GM12801 (cell line): ENCODE data around the gene UMPS.

Experiments
- TF ChIP-seq, protein P1 (sequence below): IDR thresholded peaks from one replicate; pipeline ENCODE4 v1.5.1; 2011; ENCODE audit warnings: control low read depth; ENCODE audit not compliant: insufficient read length; ENCODE audit errors: extremely low read depth

The UMPS gene

GRCh38 chr3:124784686-124785382 lies 54.6 kb downstream of the UMPS start:
- TF ChIP-seq, protein P1, sequence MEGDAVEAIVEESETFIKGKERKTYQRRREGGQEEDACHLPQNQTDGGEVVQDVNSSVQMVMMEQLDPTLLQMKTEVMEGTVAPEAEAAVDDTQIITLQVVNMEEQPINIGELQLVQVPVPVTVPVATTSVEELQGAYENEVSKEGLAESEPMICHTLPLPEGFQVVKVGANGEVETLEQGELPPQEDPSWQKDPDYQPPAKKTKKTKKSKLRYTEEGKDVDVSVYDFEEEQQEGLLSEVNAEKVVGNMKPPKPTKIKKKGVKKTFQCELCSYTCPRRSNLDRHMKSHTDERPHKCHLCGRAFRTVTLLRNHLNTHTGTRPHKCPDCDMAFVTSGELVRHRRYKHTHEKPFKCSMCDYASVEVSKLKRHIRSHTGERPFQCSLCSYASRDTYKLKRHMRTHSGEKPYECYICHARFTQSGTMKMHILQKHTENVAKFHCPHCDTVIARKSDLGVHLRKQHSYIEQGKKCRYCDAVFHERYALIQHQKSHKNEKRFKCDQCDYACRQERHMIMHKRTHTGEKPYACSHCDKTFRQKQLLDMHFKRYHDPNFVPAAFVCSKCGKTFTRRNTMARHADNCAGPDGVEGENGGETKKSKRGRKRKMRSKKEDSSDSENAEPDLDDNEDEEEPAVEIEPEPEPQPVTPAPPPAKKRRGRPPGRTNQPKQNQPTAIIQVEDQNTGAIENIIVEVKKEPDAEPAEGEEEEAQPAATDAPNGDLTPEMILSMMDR, result no peak

- TF ChIP-seq, protein P1, result no peak
Measured at GRCh38 chr3:124785973-124786372, 55.7 kb downstream of the UMPS start.

DNA sequence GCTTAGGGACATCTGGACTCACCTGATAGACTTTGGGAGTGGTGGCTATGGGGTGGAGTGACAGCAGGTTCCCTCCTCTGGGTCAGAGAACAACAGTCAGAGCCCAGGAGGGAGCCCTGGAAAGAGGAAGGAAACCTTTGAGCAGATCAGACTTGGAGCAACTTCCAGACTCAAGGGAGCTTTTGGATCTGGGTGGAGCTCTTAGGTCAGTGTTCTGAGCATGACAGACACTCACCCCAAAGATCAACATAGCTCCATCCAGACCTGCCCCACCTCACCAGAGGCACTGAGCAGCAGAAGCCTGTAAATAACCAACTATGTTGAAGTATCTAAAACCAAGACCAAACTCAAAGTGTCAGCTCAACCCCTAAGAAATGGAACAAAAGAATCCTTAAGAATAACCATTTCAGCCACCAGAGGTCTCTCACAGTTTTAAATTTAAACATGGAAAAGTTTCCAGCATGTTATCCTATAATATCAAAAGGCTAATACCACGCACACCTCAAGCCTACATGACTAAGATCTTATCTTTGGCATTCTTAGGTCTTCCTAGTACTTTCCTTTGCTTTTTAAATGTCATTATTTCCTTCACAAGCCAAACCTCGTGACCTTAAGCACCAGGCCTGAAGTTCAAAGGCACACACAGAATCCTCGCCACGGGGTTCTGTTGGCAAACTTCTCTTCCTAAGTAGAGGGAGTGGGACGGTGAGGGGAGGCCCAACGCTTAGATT lies 56.4 kb downstream of the UMPS start:
- TF ChIP-seq, protein P1, result no peak

DNA sequence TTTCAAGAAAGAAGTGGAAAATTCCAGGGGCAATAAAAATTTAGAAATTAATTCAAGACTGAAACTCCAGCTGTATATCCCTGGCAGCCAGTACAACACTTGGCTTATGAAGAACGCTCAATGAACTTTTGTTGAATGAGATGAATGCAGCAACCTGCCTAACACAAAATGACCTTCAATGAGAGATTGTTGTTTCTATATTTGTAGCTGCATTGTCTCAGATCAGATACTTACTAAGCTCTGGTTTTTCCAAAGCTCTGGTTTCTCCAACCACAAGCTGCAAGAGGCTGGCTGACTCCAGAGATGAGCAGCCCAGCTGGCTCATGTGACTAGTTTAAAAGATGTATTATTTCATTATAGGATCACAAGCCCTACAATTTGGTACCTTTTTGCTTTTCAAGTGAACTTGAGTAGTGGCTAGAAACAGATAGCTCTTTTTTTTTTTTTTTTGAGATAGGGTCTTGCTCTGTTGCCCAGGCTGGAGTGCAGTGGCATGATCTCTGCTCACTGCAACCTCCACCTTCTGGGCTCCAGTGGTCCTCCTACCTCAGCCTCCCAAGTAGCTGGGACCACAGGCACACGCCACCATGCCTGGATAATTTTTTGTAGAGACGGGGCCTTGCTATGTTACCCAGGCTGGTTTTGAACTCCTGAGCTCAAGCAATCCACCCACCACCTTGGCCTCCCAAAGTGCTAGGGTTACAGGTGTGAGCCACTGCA lies 57.4 kb downstream of the UMPS start:
- TF ChIP-seq, protein P1, result no peak

GRCh38 chr3:124788254-124788745 lies 58.0 kb downstream of the UMPS start:
- TF ChIP-seq, protein P1, result no peak

DNA sequence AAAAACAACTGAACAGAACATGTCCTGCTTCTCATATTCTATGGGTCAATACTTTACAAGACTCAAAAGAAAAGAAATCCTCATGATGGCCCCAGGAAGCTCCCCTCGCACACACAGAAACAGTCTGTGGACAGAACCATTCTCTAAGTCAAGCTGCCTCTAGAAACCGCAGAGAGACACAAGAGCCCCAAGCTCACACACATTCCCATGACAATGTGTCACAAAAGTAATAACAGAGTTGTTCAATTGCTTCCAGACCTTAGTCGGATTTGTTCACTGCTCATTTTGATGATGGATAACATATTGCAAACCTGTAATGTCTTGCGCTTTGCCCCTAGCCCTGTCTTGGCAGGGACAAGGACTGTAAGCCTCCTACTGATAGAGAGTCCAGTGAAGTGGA lies 60.9 kb downstream of the UMPS start:
- TF ChIP-seq, protein P1, result no peak

GRCh38 chr3:124791639-124792151 lies 61.4 kb downstream of the UMPS start:
- TF ChIP-seq, protein P1, result no peak
